Spleen (tissue), 7 donors: ENCODE data around the gene CCDC88B.

ENCODE experiments used
- CTCF ChIP-seq, 11 experiments: fragments of 200-600 bp in 7 of 11; fragments of 450-650 bp in 4 of 11; sonication (generic) in 4 of 11; IDR thresholded peaks in 8 of 11; conservative IDR thresholded peaks in 3 of 11; 1 replicate in 7 of 11; 2 replicates in 4 of 11; pipeline versions ENCODE4 v1.4.0 to v1.8.0; 2016 to 2021; ENCODE audit warnings: antibody characterized with exemption in 11 of 11, inconsistent platforms in 4 of 11, mild to moderate bottlenecking in 1 of 11
- POLR2A ChIP-seq, 3 donors: fragments of 450-650 bp; IDR thresholded peaks; one replicate each; pipeline ENCODE4 v1.5.1; 2017; ENCODE audit warnings: antibody characterized with exemption in 3 of 3, mild to moderate bottlenecking in 1 of 3
- POLR2AphosphoS5 ChIP-seq, 3 donors: sonication (generic); formaldehyde crosslinking; IDR thresholded peaks; one replicate each; pipeline ENCODE4 v1.5.1; 2017; ENCODE audit warnings: antibody characterized with exemption in 3 of 3
- donor health status: DM: no; HTN: no; CAD: no; lungs with moderate emphysema.
- donor health status: DM: no; HTN: no; CAD: no.
- donor health status: DM: no; HTN: no; CAD: no.

- TF ChIP-seq POLR2A (IDR thresholded peaks at IDR 0.05) (no peak), CTCF (IDR thresholded peaks at IDR 0.05 in 8 of 11, conservative IDR thresholded peaks at IDR 0.05 in 3 of 11) (peak in 4 of 11 experiments; percentile 15 to 42 (median 24)), POLR2AphosphoS5 (IDR thresholded peaks at IDR 0.05) (peak in 1 of 3 donors; percentile 23)
Measured at GRCh38 chr11:64356498-64357411, 16.8 kb downstream of the CCDC88B start.
